Naive thymus-derived CD4-positive, alpha-beta T cell (primary cell): Measurements from ENCODE around the gene SSBP2. TPM values are rescaled to one million over a fixed set of nuclear protein-coding genes. Genes with fewer than 3 reads are reported as not detected.

ENCODE experiments used
- ATAC-seq: fragments of 150-1000 bp; cut with Tn5 transposase; 2 replicates; pipeline ENCODE4 v1.10.0; 2021; ENCODE audit warnings: mild to moderate bottlenecking, moderate library complexity
- CTCF ChIA-PET: fragments of 350-600 bp; sonication (Branson Sonifier 250); formaldehyde crosslinking; loops from one replicate; lab custom pipeline; 2021; ENCODE audit warnings: antibody characterized with exemption; lab: Charles Lee
- POLR2A ChIA-PET: fragments of 350-600 bp; sonication (Branson Sonifier 250); formaldehyde crosslinking; loops from one replicate; lab custom pipeline; 2021; ENCODE audit warnings: antibody characterized with exemption, inconsistent platforms; lab: Charles Lee
- DNase-seq, 9 donors: peaks; one replicate each; pipeline versions ENCODE4 v3.0.0 to v3.0.0-alpha.2; 2020 to 2022; ENCODE audit warnings: mixed read lengths in 1 of 9
- H3K27ac ChIP-seq: one replicate; pipeline ENCODE4 v1.7.0; 2013; ENCODE audit warnings: mild to moderate bottlenecking, low read depth, low read length, moderate library complexity
- H3K27me3 ChIP-seq, 2 donors: one replicate each; pipeline ENCODE4 v1.7.0; 2013; ENCODE audit warnings: low read length in 2 of 2, mild to moderate bottlenecking in 2 of 2, moderate library complexity in 2 of 2; ENCODE audit not compliant: control insufficient read depth in 2 of 2, insufficient read depth in 2 of 2
- H3K36me3 ChIP-seq, 3 experiments: 1 replicate in 2 of 3; 2 replicates in 1 of 3; pipeline ENCODE4 v1.7.0; 2013; ENCODE audit warnings: low read length in 3 of 3, mild to moderate bottlenecking in 3 of 3, moderate library complexity in 1 of 3; ENCODE audit not compliant: insufficient read depth in 3 of 3, control insufficient read depth in 2 of 3
- H3K4me1 ChIP-seq, 2 donors: one replicate each; pipeline ENCODE4 v1.7.0; 2013; ENCODE audit warnings: low read length in 2 of 2, mild to moderate bottlenecking in 2 of 2, moderate library complexity in 1 of 2; ENCODE audit not compliant: control insufficient read depth in 2 of 2, insufficient read depth in 2 of 2
- H3K4me3 ChIP-seq: 2 replicates; pipeline ENCODE4 v1.7.0; 2013; ENCODE audit warnings: mild to moderate bottlenecking, low read length
- H3K9me3 ChIP-seq, 3 experiments: 1 replicate in 2 of 3; 2 replicates in 1 of 3; pipeline ENCODE4 v1.7.0; 2013; ENCODE audit warnings: low read length in 3 of 3; ENCODE audit not compliant: control insufficient read depth in 2 of 3
- H3K27ac Mint-ChIP-seq, 9 donors: one replicate each; pipeline ENCODE4 v1.8.0; 2020 to 2022; ENCODE audit warnings: mixed read lengths in 9 of 9, mild to moderate bottlenecking in 8 of 9, moderate library complexity in 5 of 9, inconsistent platforms in 2 of 9
- H3K27me3 Mint-ChIP-seq, 5 donors: one replicate each; pipeline ENCODE4 v1.8.0; 2021 to 2022; ENCODE audit warnings: mixed read lengths in 5 of 5, mild to moderate bottlenecking in 1 of 5
- H3K36me3 Mint-ChIP-seq, 5 donors: one replicate each; pipeline ENCODE4 v1.8.0; 2020 to 2022; ENCODE audit warnings: mixed read lengths in 5 of 5, mild to moderate bottlenecking in 3 of 5, inconsistent platforms in 1 of 5
- H3K4me1 Mint-ChIP-seq, 7 donors: one replicate each; pipeline ENCODE4 v1.8.0; 2020 to 2022; ENCODE audit warnings: mixed read lengths in 7 of 7, mild to moderate bottlenecking in 3 of 7, inconsistent platforms in 1 of 7
- H3K4me3 Mint-ChIP-seq, 10 donors: one replicate each; pipeline ENCODE4 v1.8.0; 2020 to 2022; ENCODE audit warnings: mild to moderate bottlenecking in 10 of 10, mixed read lengths in 10 of 10, moderate library complexity in 6 of 10, inconsistent platforms in 2 of 10
- H3K9me3 Mint-ChIP-seq, 11 donors: one replicate each; pipeline ENCODE4 v1.8.0; 2020 to 2022; ENCODE audit warnings: mixed read lengths in 11 of 11, mild to moderate bottlenecking in 4 of 11, inconsistent platforms in 1 of 11, moderate library complexity in 1 of 11
- intact Hi-C, 2 donors: fragments of 100-400 bp; cut with micrococcal nuclease; formaldehyde crosslinking; loops; one replicate each; pipeline ENCODE4 v1.15.1; 2023
- polyA plus RNA-seq, 2 donors: library from polyadenylated mRNA; unstranded; fragments of 300-500 nt; fragmentation: Illumina TruSeq; gene quantifications; one replicate each; pipeline ENCODE4 v1.2.3, GENCODE V29; 2021
- total RNA-seq, 6 experiments: library from RNA in 5 of 6; stranded (reverse) in 5 of 6; gene quantifications; 1 replicate in 5 of 6; 2 replicates in 1 of 6; pipeline ENCODE4 v1.2.3 and lab custom pipeline; 2021 to 2026

SSBP2 gene
- total and polyA plus RNA-seq, 7 experiments from 2014 or later, result 36.7 to 99.8 (median 70.7) TPM

DNA sequence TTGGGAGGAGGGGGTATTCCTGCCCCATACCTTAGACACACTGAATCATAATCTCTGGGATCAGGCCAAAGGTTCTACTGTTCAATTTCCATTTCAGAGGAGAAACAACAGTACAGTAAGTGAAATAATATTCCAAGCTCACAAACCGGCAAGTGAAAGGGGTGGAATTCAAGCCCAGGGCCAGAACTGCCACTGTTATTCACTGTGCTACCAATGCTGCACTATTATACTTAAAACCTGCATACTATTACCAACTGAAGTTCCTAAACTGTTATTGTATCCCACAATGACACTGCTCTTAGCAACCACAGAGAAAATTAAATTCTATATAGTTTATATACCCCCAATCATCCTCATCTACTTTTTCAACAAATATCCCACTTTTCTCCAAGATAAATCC, 24.6 kb downstream of the SSBP2 start:
- Histone ChIP-seq H3K9me3 (no peaks in the 10 kb centered on the region), H3K27me3 (no peaks in the 10 kb centered on the region), H3K27ac (no peak overlapping the region), H3K36me3 (no peaks in the 10 kb centered on the region), H3K4me1 (peaks cover 0 to 11% of the 10 kb centered on the region in 2 donors), H3K4me3 (no peak overlapping the region)
- H3K4me3 Mint-ChIP-seq, result peak overlapping the region in 3 of 10 donors; percentile 2 to 55 (median 2)
- no peaks in the 10 kb centered on the region for H3K9me3 Mint-ChIP-seq
- DNase-seq, result no peak
- ATAC-seq, result no peak
- peaks cover 10 to 84% (median 64%) of the 10 kb centered on the region in 7 donors for H3K4me1 Mint-ChIP-seq
- POLR2A ChIA-PET, result interaction anchor here (0.5 kb wide), 1 partner anchor 15 kb away, joined by 3 read pairs; no protein-coding TSS in a partner anchor
- H3K36me3 Mint-ChIP-seq, result peaks cover 0 to 6% (median 0%) of the 10 kb centered on the region in 5 donors
- H3K27ac Mint-ChIP-seq, result peak overlapping the region in 3 of 9 donors; percentile 7 to 56 (median 16)
- CTCF ChIA-PET, result interaction anchor here (0.6 kb wide), 1 partner anchor 1539 kb away, joined by 4 read pairs; no protein-coding TSS in a partner anchor
- intact Hi-C loops, result no loop called here
- no peaks in the 10 kb centered on the region for H3K27me3 Mint-ChIP-seq

DNA sequence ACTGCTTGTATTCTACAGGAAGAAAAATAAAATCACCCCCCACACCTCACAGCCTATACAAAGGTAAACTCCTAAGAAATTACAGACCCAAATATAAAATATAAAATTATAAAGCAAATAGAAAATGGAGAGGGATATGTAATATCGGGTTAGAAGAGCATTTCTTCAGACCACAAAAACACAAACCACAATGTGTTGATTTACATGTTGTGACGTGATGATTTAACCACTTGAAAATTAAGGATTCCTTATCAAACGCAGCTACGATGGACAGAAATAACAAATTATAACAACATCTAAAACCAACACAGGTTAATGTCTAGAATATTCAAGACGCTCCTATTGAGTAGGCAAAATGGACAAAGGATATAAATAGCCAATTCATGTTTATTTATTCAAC, 26.3 kb downstream of the SSBP2 start:
- Mint-ChIP-seq H3K27ac (peak overlapping the region in 2 of 9 donors; percentile 13 to 45), H3K4me1 (peaks cover 20 to 97% (median 78%) of the 10 kb centered on the region in 7 donors), H3K9me3 (no peaks in the 10 kb centered on the region), H3K4me3 (peak overlapping the region in 2 of 10 donors; percentile 16 to 55), H3K27me3 (no peaks in the 10 kb centered on the region), H3K36me3 (peaks cover 0 to 6% (median 0%) of the 10 kb centered on the region in 5 donors)
- intact Hi-C loops, result no loop called here
- no peak for DNase-seq
- Histone ChIP-seq H3K4me1 (peaks cover 0 to 28% of the 10 kb centered on the region in 2 donors), H3K4me3 (no peak overlapping the region), H3K27me3 (no peaks in the 10 kb centered on the region), H3K27ac (no peak overlapping the region), H3K36me3 (no peaks in the 10 kb centered on the region), H3K9me3 (no peaks in the 10 kb centered on the region)
- CTCF ChIA-PET, result no interaction called here
- POLR2A ChIA-PET, result no interaction called here
- ATAC-seq, result no peak

DNA sequence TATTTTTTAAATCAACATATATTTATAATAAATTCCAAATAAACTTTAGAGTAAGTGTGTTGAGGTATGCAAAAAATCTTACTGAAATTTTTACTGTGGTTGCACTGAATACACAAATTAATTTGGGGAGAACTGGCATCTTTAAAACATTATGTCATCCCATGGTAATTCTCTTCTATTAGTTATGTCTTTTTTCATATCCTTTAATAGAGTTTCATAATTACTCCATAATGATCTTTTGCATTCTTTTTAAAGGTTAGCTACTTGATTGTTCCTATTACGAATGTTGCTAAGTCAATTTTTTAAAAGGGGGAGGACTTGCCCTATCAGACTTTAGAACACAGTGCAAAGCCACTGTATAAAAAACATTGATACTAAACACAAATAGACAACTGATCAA, 26.8 kb downstream of the SSBP2 start:
- no peaks in the 10 kb centered on the region for H3K36me3 ChIP-seq
- intact Hi-C loops, result no loop called here
- ATAC-seq (no peak), DNase-seq (no peak)
- no peaks in the 10 kb centered on the region for H3K9me3 Mint-ChIP-seq
- H3K4me1 Mint-ChIP-seq, result peaks cover 20 to 97% (median 82%) of the 10 kb centered on the region in 7 donors
- H3K4me1 ChIP-seq, result peaks cover 0 to 33% of the 10 kb centered on the region in 2 donors
- H3K4me3 ChIP-seq, result no peak overlapping the region
- no peaks in the 10 kb centered on the region for H3K9me3 ChIP-seq
- no peak overlapping the region for H3K27ac ChIP-seq
- peaks cover 0 to 6% (median 0%) of the 10 kb centered on the region in 5 donors for H3K36me3 Mint-ChIP-seq
- ChIA-PET CTCF (no interaction called here), POLR2A (no interaction called here)
- no peaks in the 10 kb centered on the region for H3K27me3 Mint-ChIP-seq
- no peaks in the 10 kb centered on the region for H3K27me3 ChIP-seq
- no peak overlapping the region for H3K27ac Mint-ChIP-seq
- peak overlapping the region in 1 of 10 donors; percentile 8 for H3K4me3 Mint-ChIP-seq

DNA sequence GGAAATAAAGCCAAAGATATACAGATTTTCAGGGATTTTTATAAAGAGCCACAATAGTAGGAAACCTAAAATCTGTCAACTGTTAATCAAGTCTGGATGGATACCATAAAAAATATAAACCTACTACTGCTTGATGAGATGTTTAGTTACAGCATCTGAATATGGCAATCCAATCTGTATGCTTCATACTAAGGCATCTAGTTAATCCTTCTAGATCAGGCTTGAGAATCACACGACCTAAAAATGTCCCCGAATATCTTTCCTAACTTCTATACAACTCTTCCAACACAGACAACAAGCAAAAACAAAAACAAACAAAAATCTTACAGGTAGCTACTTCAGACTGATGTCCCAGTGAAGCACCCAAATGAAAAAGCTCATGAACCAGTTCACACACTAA, 29.8 kb downstream of the SSBP2 start:
- peak overlapping the region; percentile 6 to 79 (median 48) for H3K4me3 Mint-ChIP-seq
- ChIA-PET POLR2A (no interaction called here), CTCF (no interaction called here)
- no peaks in the 10 kb centered on the region for H3K36me3 ChIP-seq
- DNase-seq (no peak), ATAC-seq (no peak)
- peaks cover 0 to 39% of the 10 kb centered on the region in 2 donors for H3K4me1 ChIP-seq
- peaks cover 24 to 98% (median 87%) of the 10 kb centered on the region in 7 donors for H3K4me1 Mint-ChIP-seq
- no peaks in the 10 kb centered on the region for H3K27me3 Mint-ChIP-seq
- intact Hi-C loops, result loop anchor here in 1 of 2 donors (2.0 kb wide), 1 partner anchor 28 kb away; no protein-coding TSS in a partner anchor
- no peak overlapping the region for H3K4me3 ChIP-seq
- H3K27me3 ChIP-seq, result no peaks in the 10 kb centered on the region
- H3K27ac Mint-ChIP-seq, result peak overlapping the region; percentile 4 to 68 (median 33)
- H3K27ac ChIP-seq, result no peak overlapping the region
- no peaks in the 10 kb centered on the region for H3K9me3 ChIP-seq
- peaks cover 0 to 6% (median 3%) of the 10 kb centered on the region in 5 donors for H3K36me3 Mint-ChIP-seq
- no peaks in the 10 kb centered on the region for H3K9me3 Mint-ChIP-seq

DNA sequence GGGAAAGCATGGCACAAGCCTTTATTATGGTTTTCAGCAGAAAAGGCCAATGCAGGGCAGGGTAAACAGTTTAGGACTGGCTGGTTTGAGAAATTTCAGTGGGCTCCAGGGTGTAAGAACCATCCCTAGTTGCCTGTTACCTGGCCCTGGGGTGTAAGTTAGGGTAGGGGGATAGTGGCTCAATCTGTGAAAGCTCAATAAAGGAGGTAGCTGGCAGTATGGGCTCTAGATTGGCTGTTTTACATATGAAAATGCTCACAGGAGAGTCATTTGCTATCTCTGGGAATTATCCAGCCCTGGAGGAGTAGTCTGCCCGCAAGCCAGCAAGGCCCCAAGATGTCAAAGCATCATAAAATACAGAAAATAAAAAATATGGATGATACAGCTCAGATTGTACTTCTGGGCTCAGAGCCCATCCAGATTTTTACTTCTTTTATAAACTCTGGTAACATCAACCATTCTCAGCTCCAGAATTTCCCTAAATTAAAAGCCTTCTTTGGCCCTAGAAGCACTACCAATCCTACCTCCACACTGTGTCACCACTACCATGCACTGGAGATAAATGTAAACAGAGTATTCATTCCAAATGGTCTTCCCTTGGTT, 31.1 kb downstream of the SSBP2 start:
- Mint-ChIP-seq H3K4me1 (peaks cover 27 to 98% (median 86%) of the 10 kb centered on the region in 7 donors), H3K9me3 (peaks cover 0 to 2% (median 0%) of the 10 kb centered on the region in 11 donors), H3K27me3 (no peaks in the 10 kb centered on the region), H3K36me3 (peaks cover 3 to 11% (median 10%) of the 10 kb centered on the region in 5 donors), H3K27ac (peak overlapping the region in 7 of 9 donors; percentile 26 to 95 (median 40)), H3K4me3 (peak overlapping the region in 9 of 10 donors; percentile 23 to 72 (median 46))
- Histone ChIP-seq H3K27me3 (no peaks in the 10 kb centered on the region), H3K27ac (no peak overlapping the region), H3K4me1 (peaks cover 0 to 39% of the 10 kb centered on the region in 2 donors), H3K9me3 (no peaks in the 10 kb centered on the region), H3K4me3 (no peak overlapping the region), H3K36me3 (no peaks in the 10 kb centered on the region)
- ATAC-seq (no peak), DNase-seq (no peak)
- intact Hi-C loops, result loop anchor here in 1 of 2 donors (1.0 to 2.0 kb wide), 3 partner anchors 8 to 29 kb away; no protein-coding TSS in a partner anchor
- ChIA-PET POLR2A (interaction anchor here (0.6 to 0.9 kb wide), 2 partner anchors 20 to 174 kb away, joined by 3 to 4 read pairs; no protein-coding TSS in a partner anchor), CTCF (no interaction called here)

DNA sequence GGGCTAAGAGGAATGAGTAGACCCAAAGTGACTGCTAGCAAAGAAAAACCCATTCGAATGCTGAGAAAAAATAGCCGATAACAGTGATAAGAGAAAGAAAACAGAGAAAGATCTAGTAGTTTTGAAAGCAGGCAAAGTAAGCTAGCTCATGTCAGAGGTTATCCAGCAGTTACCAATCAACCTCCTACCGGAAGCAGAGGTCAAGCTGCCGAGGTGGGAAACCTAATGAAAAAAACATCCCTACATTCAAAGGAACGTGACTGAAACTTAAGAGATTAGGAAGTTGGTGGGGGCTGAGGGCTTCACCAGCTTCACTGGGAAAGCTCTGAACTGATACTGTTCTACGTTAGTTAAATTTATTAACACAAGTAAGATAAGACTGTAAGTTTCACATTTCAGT, 32.6 kb downstream of the SSBP2 start:
- POLR2A ChIA-PET, result interaction anchor here (0.5 to 1.1 kb wide), 2 partner anchors 32 to 249 kb away, joined by 3 read pairs; partner anchors contain the start of gene SSBP2
- Histone ChIP-seq H3K36me3 (no peaks in the 10 kb centered on the region), H3K9me3 (no peaks in the 10 kb centered on the region), H3K27me3 (no peaks in the 10 kb centered on the region), H3K27ac (no peak overlapping the region), H3K4me1 (peaks cover 0 to 39% of the 10 kb centered on the region in 2 donors), H3K4me3 (no peak overlapping the region)
- peak in 1 of 9 donors; percentile 8 for DNase-seq
- CTCF ChIA-PET, result no interaction called here
- Mint-ChIP-seq H3K9me3 (peaks cover 0 to 4% (median 0%) of the 10 kb centered on the region in 11 donors), H3K4me3 (peak overlapping the region in 9 of 10 donors; percentile 1 to 72 (median 57)), H3K27me3 (no peaks in the 10 kb centered on the region), H3K4me1 (peaks cover 27 to 96% (median 84%) of the 10 kb centered on the region in 7 donors), H3K36me3 (peaks cover 4 to 23% (median 21%) of the 10 kb centered on the region in 5 donors), H3K27ac (peak overlapping the region in 5 of 9 donors; percentile 9 to 83 (median 60))
- peak; percentile 39 for ATAC-seq
- intact Hi-C loops, result loop anchor here in 1 of 2 donors (2.0 kb wide), 1 partner anchor 15 kb away; no protein-coding TSS in a partner anchor
